Fibroblast of villous mesenchyme (primary cell): ENCODE results near the gene GPRC6A. TPM values are rescaled to one million over a fixed set of nuclear protein-coding genes. Genes with fewer than 3 reads are reported as not detected.

ENCODE experiments used
- DNase-seq: peaks from one replicate; pipeline ENCODE4 v3.0.0-alpha.2; 2010; ENCODE audit warnings: low read depth
- H3K4me3 ChIP-seq: 2 replicates; pipeline ENCODE4 v1.5.1; 2011; ENCODE audit warnings: low read depth, mild to moderate bottlenecking, low read length
- total RNA-seq: library from RNA; depleted of rRNA; stranded (reverse); fragments of >200 nt; gene quantifications from 2 replicates; pipeline ENCODE4 v1.2.3, GENCODE V29; 2012
- TF ChIP-seq, protein P1 (sequence below): IDR thresholded peaks from 2 replicates; pipeline ENCODE4 v1.5.1; 2012; ENCODE audit warnings: low read depth, mild to moderate bottlenecking, low read length; ENCODE audit not compliant: insufficient read depth

GPRC6A gene
- total RNA-seq, 1 donor = not detected

DNA sequence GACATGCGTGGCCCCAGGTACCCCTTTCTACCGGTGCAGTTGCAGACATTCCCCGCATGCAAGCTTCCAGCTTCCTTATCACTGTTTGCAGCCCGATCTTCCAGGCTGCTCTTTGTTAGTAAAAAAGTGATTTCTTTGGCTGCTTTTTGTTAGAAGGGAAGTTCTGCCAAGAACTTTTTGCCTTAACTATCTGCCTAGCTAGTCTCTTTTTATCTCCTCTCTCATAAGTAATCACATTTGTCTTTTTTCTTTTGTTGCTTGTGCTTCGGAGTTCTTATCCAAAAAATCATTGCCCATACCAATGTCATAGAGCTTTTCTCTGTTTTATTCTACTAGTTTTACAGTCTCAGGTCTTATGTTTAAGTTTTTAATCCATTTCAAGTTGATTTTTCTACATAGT lies 83.7 kb downstream of the GPRC6A start:
- DNase-seq = no peak
- TF ChIP-seq, protein P1, sequence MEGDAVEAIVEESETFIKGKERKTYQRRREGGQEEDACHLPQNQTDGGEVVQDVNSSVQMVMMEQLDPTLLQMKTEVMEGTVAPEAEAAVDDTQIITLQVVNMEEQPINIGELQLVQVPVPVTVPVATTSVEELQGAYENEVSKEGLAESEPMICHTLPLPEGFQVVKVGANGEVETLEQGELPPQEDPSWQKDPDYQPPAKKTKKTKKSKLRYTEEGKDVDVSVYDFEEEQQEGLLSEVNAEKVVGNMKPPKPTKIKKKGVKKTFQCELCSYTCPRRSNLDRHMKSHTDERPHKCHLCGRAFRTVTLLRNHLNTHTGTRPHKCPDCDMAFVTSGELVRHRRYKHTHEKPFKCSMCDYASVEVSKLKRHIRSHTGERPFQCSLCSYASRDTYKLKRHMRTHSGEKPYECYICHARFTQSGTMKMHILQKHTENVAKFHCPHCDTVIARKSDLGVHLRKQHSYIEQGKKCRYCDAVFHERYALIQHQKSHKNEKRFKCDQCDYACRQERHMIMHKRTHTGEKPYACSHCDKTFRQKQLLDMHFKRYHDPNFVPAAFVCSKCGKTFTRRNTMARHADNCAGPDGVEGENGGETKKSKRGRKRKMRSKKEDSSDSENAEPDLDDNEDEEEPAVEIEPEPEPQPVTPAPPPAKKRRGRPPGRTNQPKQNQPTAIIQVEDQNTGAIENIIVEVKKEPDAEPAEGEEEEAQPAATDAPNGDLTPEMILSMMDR = no peak
- H3K4me3 ChIP-seq = no peak overlapping the region

Other genes with a start within 250 kb of the GPRC6A start
- under 0.01 and 0.32 TPM in 2 replicates for gene RSPH4A, start 212.6 kb downstream of the GPRC6A start, total RNA-seq
- 13.5 and 15.5 TPM in 2 replicates for gene ZUP1, start 160.3 kb downstream of the GPRC6A start, total RNA-seq
- 6.1 and 7.8 TPM in 2 replicates for gene KPNA5, start 147.9 kb downstream of the GPRC6A start, total RNA-seq
- 3.9 and 10.3 TPM in 2 replicates for gene FAM162B, start 63.4 kb downstream of the GPRC6A start, total RNA-seq
- not detected in 2 replicates for gene RFX6, start 48.2 kb upstream of the GPRC6A start, total RNA-seq